Trophoblast cell (in vitro differentiated cells and primary cell): Measurements from ENCODE around the gene ZNF688.

Experiments
- DNase-seq, 2 donors: peaks; one replicate each; pipeline ENCODE4 v3.0.0-alpha.2; 2016
- H2AFZ ChIP-seq: 2 replicates; pipeline ENCODE4 v1.6.1; 2013; ENCODE audit warnings: low read length, moderate library complexity, mild to moderate bottlenecking; ENCODE audit not compliant: insufficient read depth, poor library complexity
- H2AK5ac ChIP-seq: 2 replicates; pipeline ENCODE4 v1.6.1; 2013; ENCODE audit warnings: mild to moderate bottlenecking, low read length
- H2BK120ac ChIP-seq: 2 replicates; pipeline ENCODE4 v1.6.1; 2013; ENCODE audit warnings: low read length, mild to moderate bottlenecking, moderate library complexity; ENCODE audit not compliant: insufficient read depth, poor library complexity
- H2BK12ac ChIP-seq: 2 replicates; pipeline ENCODE4 v1.6.1; 2013; ENCODE audit warnings: mild to moderate bottlenecking, low read length, moderate library complexity
- H2BK5ac ChIP-seq: 2 replicates; pipeline ENCODE4 v1.6.1; 2013; ENCODE audit warnings: low read length, low read depth, moderate library complexity, mild to moderate bottlenecking; ENCODE audit not compliant: poor library complexity
- H3K14ac ChIP-seq: 2 replicates; pipeline ENCODE4 v1.6.1; 2013; ENCODE audit warnings: mild to moderate bottlenecking, low read length
- H3K18ac ChIP-seq: 2 replicates; pipeline ENCODE4 v1.6.1; 2013; ENCODE audit warnings: mild to moderate bottlenecking, low read length
- H3K23ac ChIP-seq: 2 replicates; pipeline ENCODE4 v1.6.1; 2013; ENCODE audit warnings: low read length
- H3K27ac ChIP-seq: 2 replicates; pipeline ENCODE4 v1.5.1; 2013; ENCODE audit warnings: low read depth, mild to moderate bottlenecking, inconsistent platforms, low read length, moderate library complexity
- H3K27me3 ChIP-seq: 2 replicates; pipeline ENCODE4 v1.6.1; 2013; ENCODE audit warnings: inconsistent platforms, mild to moderate bottlenecking, low read length, moderate library complexity; ENCODE audit not compliant: insufficient read depth
- H3K36me3 ChIP-seq, 2 experiments: 1 replicate in 1 of 2; 2 replicates in 1 of 2; pipeline ENCODE4 v1.6.1; 2013; ENCODE audit warnings: low read length in 2 of 2, mild to moderate bottlenecking in 2 of 2, moderate library complexity in 1 of 2; ENCODE audit not compliant: insufficient read depth in 2 of 2, control insufficient read depth in 1 of 2
- H3K4ac ChIP-seq: 2 replicates; pipeline ENCODE4 v1.6.1; 2013; ENCODE audit warnings: low read depth, mild to moderate bottlenecking, low read length, moderate library complexity
- H3K4me1 ChIP-seq, 2 experiments: 1 replicate in 1 of 2; 2 replicates in 1 of 2; pipeline ENCODE4 v1.6.1; 2013; ENCODE audit warnings: low read length in 2 of 2, mild to moderate bottlenecking in 2 of 2, moderate library complexity in 1 of 2; ENCODE audit not compliant: insufficient read depth in 2 of 2, control insufficient read depth in 1 of 2
- H3K4me2 ChIP-seq: 2 replicates; pipeline ENCODE4 v1.6.1; 2013; ENCODE audit warnings: inconsistent platforms, mild to moderate bottlenecking, low read length, moderate library complexity
- H3K4me3 ChIP-seq: 2 replicates; pipeline ENCODE4 v1.5.1; 2013; ENCODE audit warnings: mild to moderate bottlenecking, low read depth, low read length, inconsistent platforms
- H3K79me1 ChIP-seq: one replicate; pipeline ENCODE4 v1.6.1; 2013; ENCODE audit warnings: low read length
- H3K79me2 ChIP-seq: 2 replicates; pipeline ENCODE4 v1.6.1; 2013; ENCODE audit warnings: low read length, mild to moderate bottlenecking; ENCODE audit not compliant: control insufficient read depth, insufficient read depth, poor library complexity
- H3K9ac ChIP-seq: 2 replicates; pipeline ENCODE4 v1.6.1; 2013; ENCODE audit warnings: mild to moderate bottlenecking, low read length
- H3K9me3 ChIP-seq: 2 replicates; pipeline ENCODE4 v1.6.1; 2013; ENCODE audit warnings: low read depth, mild to moderate bottlenecking, control low read depth, inconsistent platforms, low read length; ENCODE audit not compliant: insufficient read depth
- H4K12ac ChIP-seq: 2 replicates; pipeline ENCODE4 v1.6.1; 2013; ENCODE audit warnings: low read depth, mild to moderate bottlenecking, low read length, moderate library complexity
- H4K8ac ChIP-seq: 2 replicates; pipeline ENCODE4 v1.6.1; 2013; ENCODE audit warnings: low read depth, mild to moderate bottlenecking, low read length, moderate library complexity
- H4K91ac ChIP-seq: one replicate; pipeline ENCODE4 v1.6.1; 2013; ENCODE audit warnings: low read depth, mild to moderate bottlenecking, low read length, moderate library complexity
- WGBS: extraction: QIAGEN DNeasy Blood & Tissue Kit; methylation state at CpG from one replicate; pipeline ENCODE4 v1.1.7; 2013; ENCODE audit warnings: missing lambda C conversion rate; ENCODE audit not compliant: insufficient read length, insufficient coverage; ENCODE audit errors: extremely low coverage; 5-methylcytosine and 5-hydroxymethylcytosine counted together

The ZNF688 gene

DNA sequence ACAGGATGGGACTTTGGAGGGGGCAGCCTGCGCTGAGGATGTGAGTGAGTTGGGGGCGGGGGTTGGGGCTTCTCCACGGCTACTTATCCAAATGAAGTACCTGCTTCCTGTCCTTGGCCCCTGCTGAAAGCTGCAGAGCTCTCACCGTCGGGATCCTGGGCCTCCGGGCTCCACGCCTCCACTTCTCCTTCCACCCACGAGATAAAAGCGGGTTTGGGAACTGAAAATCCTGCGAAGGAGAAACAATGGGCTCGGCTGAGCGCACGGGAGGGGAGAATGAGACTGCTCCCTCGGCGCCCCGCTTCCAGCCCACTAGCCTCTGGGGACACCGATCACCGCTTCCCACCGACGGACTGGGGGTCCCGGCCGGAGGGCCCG lies 13.5 kb upstream of the ZNF688 start:
- H3K4me2 ChIP-seq = peak overlapping the region; percentile 96
- H3K14ac ChIP-seq = peak overlapping the region; percentile 85
- H2AK5ac ChIP-seq = peak overlapping the region; percentile 21
- H2BK5ac ChIP-seq = peak overlapping the region; percentile 38
- H3K9me3 ChIP-seq = no peaks in the 10 kb centered on the region
- H4K8ac ChIP-seq = peak overlapping the region; percentile 85
- H2AFZ ChIP-seq = peak overlapping the region; percentile 80
- peak overlapping the region; percentile 97 for H3K9ac ChIP-seq
- no CpG with 5 or more reads among the region's 23 CpGs for WGBS
- H3K79me1 ChIP-seq = peaks cover 12% of the 10 kb centered on the region
- H3K4me3 ChIP-seq = peak overlapping the region; percentile 83
- peak in 1 of 2 donors; percentile 28 for DNase-seq
- peaks cover 3 to 5% of the 10 kb centered on the region in 2 experiments for H3K4me1 ChIP-seq
- peak overlapping the region; percentile 67 for H2BK120ac ChIP-seq
- H3K36me3 ChIP-seq = peaks cover 27% of the 10 kb centered on the region in 2 experiments
- H3K27me3 ChIP-seq = no peaks in the 10 kb centered on the region
- H3K79me2 ChIP-seq = peaks cover 7% of the 10 kb centered on the region
- H4K12ac ChIP-seq = peak overlapping the region; percentile 95
- peak overlapping the region; percentile 74 for H3K27ac ChIP-seq
- H3K18ac ChIP-seq = peak overlapping the region; percentile 82
- peak overlapping the region; percentile 86 for H4K91ac ChIP-seq
- H3K4ac ChIP-seq = peak overlapping the region; percentile 76
- no peak overlapping the region for H3K23ac ChIP-seq
- peak overlapping the region; percentile 15 for H2BK12ac ChIP-seq

DNA sequence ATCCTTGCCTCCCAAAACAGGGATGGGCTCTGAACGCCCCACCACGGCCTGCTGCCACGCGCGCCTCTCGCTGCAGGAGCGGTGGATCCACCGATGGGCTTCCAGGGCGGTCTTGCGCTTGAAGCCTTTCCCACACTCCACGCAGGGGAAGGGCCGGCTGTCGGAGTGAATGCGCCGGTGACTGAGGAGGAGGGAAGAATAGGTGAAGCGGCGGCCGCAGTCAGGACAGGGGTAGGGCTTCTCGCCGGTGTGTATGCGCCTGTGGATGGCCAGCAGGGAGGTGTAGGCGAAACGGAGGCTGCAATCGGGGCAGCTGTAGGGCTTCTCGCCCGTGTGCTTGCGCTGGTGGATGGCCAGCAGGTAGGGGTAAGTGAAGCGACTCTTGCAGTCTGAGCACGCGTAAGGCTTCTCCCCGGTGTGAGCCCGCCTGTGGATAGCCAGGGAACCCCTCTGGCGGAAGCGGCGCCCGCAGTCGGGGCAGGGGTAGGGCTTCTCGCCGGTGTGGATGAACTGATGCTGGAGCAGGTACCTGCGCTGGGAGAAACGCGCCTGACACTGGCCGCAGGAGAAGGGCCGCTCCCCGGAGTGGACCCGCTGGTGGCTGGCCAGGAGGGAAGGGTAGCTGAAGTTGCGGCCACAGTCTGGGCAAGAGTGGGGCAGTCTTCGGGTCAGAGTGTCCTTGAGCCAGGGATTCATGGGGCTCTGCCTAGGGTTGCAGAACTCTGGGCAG lies 11.3 kb upstream of the ZNF688 start:
- Histone ChIP-seq H3K9me3 (no peaks in the 10 kb centered on the region), H2BK120ac (no peak overlapping the region), H3K4me1 (peaks cover 3 to 5% of the 10 kb centered on the region in 2 experiments), H3K23ac (no peak overlapping the region), H3K18ac (no peak overlapping the region), H2AFZ (no peak overlapping the region), H3K27me3 (no peaks in the 10 kb centered on the region), H3K4me2 (no peak overlapping the region), H3K79me2 (peaks cover 7% of the 10 kb centered on the region), H2AK5ac (no peak overlapping the region), H2BK12ac (no peak overlapping the region), H3K14ac (no peak overlapping the region), H4K8ac (no peak overlapping the region), H3K79me1 (peaks cover 12% of the 10 kb centered on the region), H3K9ac (no peak overlapping the region), H3K27ac (no peak overlapping the region), H3K4me3 (no peak overlapping the region), H4K12ac (no peak overlapping the region), H3K36me3 (peaks cover 28 to 37% of the 10 kb centered on the region in 2 experiments), H4K91ac (no peak overlapping the region), H2BK5ac (no peak overlapping the region), H3K4ac (no peak overlapping the region)
- DNase-seq = no peak
- WGBS = no CpG with 5 or more reads among the region's 48 CpGs

DNA sequence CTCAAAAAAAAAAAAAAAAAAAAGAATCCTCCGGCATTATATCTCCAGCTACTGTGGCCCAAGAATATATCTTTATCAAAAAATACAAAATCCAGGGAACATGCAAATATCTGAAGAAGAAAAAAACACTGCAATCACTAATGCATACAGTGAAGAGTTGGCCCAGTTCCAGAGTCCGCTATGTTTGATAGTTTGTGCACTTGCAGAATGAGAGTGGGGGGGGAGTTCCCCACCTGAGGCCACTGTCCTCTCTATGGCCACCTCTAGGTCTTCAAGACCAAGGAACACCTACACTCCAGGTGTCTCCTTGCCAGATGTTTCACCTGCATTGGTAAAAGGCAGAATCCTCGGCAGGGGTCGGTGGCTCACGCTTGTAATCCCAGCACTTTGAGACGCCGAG lies 9.9 kb upstream of the ZNF688 start:
- H2AFZ ChIP-seq = no peak overlapping the region
- H3K9me3 ChIP-seq = no peaks in the 10 kb centered on the region
- H4K8ac ChIP-seq = no peak overlapping the region
- no peak overlapping the region for H3K27ac ChIP-seq
- no peak overlapping the region for H3K4me2 ChIP-seq
- no peak overlapping the region for H4K12ac ChIP-seq
- H2BK5ac ChIP-seq = no peak overlapping the region
- H3K4me1 ChIP-seq = peaks cover 3 to 5% of the 10 kb centered on the region in 2 experiments
- H3K27me3 ChIP-seq = no peaks in the 10 kb centered on the region
- no peak overlapping the region for H3K9ac ChIP-seq
- no peak overlapping the region for H3K14ac ChIP-seq
- peaks cover 7% of the 10 kb centered on the region for H3K79me2 ChIP-seq
- H3K23ac ChIP-seq = no peak overlapping the region
- WGBS = no CpG with 5 or more reads among the region's 7 CpGs
- H3K4me3 ChIP-seq = no peak overlapping the region
- H4K91ac ChIP-seq = no peak overlapping the region
- peaks cover 12% of the 10 kb centered on the region for H3K79me1 ChIP-seq
- H3K18ac ChIP-seq = no peak overlapping the region
- peaks cover 28 to 33% of the 10 kb centered on the region in 2 experiments for H3K36me3 ChIP-seq
- H2BK120ac ChIP-seq = no peak overlapping the region
- no peak overlapping the region for H2AK5ac ChIP-seq
- DNase-seq = no peak
- H3K4ac ChIP-seq = no peak overlapping the region
- H2BK12ac ChIP-seq = no peak overlapping the region

DNA sequence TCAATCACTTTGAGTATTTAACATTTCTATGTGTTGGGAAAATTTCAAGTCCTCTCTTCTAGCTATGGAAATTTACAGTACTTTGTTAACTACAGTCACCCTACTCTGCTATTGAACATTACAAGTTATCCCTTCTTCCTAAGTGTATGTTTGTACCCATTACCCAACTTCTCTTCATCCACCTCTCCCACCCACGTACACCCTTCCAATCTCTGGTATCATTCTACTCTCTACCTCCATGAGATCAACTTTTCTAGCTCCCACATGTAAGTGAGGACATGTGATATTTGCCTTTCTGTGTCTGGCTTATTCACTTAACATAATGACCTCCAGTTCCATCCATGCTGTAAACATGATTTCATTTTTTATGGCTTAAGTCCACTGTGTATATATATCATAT lies 3.2 kb upstream of the ZNF688 start:
- no peak overlapping the region for H2BK5ac ChIP-seq
- no peak overlapping the region for H3K4me2 ChIP-seq
- H2AK5ac ChIP-seq = no peak overlapping the region
- H3K9ac ChIP-seq = no peak overlapping the region
- peaks cover 11% of the 10 kb centered on the region for H3K79me1 ChIP-seq
- peaks cover 9% of the 10 kb centered on the region for H3K79me2 ChIP-seq
- no peak overlapping the region for H4K8ac ChIP-seq
- H3K36me3 ChIP-seq = peaks cover 6 to 13% of the 10 kb centered on the region in 2 experiments
- H3K4me3 ChIP-seq = no peak overlapping the region
- no peak overlapping the region for H3K14ac ChIP-seq
- no peak overlapping the region for H3K23ac ChIP-seq
- H4K91ac ChIP-seq = no peak overlapping the region
- no peak overlapping the region for H4K12ac ChIP-seq
- no peak overlapping the region for H3K18ac ChIP-seq
- DNase-seq = no peak
- no peak overlapping the region for H3K4ac ChIP-seq
- peaks cover 9 to 10% of the 10 kb centered on the region in 2 experiments for H3K4me1 ChIP-seq
- H3K27ac ChIP-seq = no peak overlapping the region
- H3K9me3 ChIP-seq = peaks cover 2% of the 10 kb centered on the region
- H2BK120ac ChIP-seq = no peak overlapping the region
- no peaks in the 10 kb centered on the region for H3K27me3 ChIP-seq
- WGBS = 100% methylated on average over 1 of the region's 1 CpG
- H2BK12ac ChIP-seq = no peak overlapping the region
- H2AFZ ChIP-seq = no peak overlapping the region
